Left ventricle myocardium inferior (tissue), 1 donor: Measurements from ENCODE around the gene RPRD1A. TPM values are rescaled to one million over a fixed set of nuclear protein-coding genes. Genes with fewer than 3 reads are reported as not detected.
"Not testable (repeated sequence)": the region's sequence is repeated elsewhere in the genome, so short reads cannot be mapped to it uniquely, and the experiment has no call there.

ENCODE experiments used
- DNase-seq: peaks from one replicate; pipeline ENCODE4 v3.0.0-alpha.2; 2020
- H3K27ac ChIP-seq: fragments of 200-600 bp; replicated peaks from 2 replicates; pipeline ENCODE4 v1.8.0; 2021
- H3K27me3 ChIP-seq: fragments of 200-600 bp; 2 replicates; pipeline ENCODE4 v1.8.0; 2021; ENCODE audit warnings: low read depth
- H3K36me3 ChIP-seq: fragments of 200-600 bp; 2 replicates; pipeline ENCODE4 v1.8.0; 2021
- H3K4me1 ChIP-seq: fragments of 200-600 bp; 2 replicates; pipeline ENCODE4 v1.8.0; 2021
- H3K4me3 ChIP-seq: fragments of 200-600 bp; 2 replicates; pipeline ENCODE4 v1.8.0; 2021; ENCODE audit warnings: mild to moderate bottlenecking, moderate library complexity
- H3K9me3 ChIP-seq: fragments of 200-600 bp; replicated peaks from 2 replicates; pipeline ENCODE4 v1.8.0; 2021
- intact Hi-C: fragments of 100-400 bp; cut with micrococcal nuclease; formaldehyde crosslinking; loops from one replicate; pipeline ENCODE4 v1.11.0; 2022
- long read RNA-seq: library from polyadenylated mRNA; unstranded; transcript quantifications from one replicate; pipeline ENCODE4 v2.0.0, GENCODE V29; 2021
- total RNA-seq: library from RNA; stranded (reverse); fragmentation: NEBNext Ultra II Directional; extraction: Animal tissue kit (Norgen Biotek cat#: 25700); gene quantifications from one replicate; pipeline ENCODE4 v1.2.1, GENCODE V29; 2021
- TF ChIP-seq, protein P1 (sequence below): fragments of 200-600 bp; IDR thresholded peaks from 2 replicates; pipeline ENCODE4 v1.8.0; 2021; ENCODE audit warnings: antibody characterized with exemption, mild to moderate bottlenecking, borderline replicate concordance
- donor health status: DM: no; HTN: yes; CAD: no; lungs with severe emphysema.

Gene RPRD1A, protein sequence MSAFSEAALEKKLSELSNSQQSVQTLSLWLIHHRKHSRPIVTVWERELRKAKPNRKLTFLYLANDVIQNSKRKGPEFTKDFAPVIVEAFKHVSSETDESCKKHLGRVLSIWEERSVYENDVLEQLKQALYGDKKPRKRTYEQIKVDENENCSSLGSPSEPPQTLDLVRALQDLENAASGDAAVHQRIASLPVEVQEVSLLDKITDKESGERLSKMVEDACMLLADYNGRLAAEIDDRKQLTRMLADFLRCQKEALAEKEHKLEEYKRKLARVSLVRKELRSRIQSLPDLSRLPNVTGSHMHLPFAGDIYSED
- 53.4 TPM for total RNA-seq
- long read RNA-seq, full-length matches to known transcripts = 109 of 120 reads
- long read RNA-seq, partial matches to known transcripts = 6 of 120 reads
- long read RNA-seq, other reads (novel, unspliced or antisense) = 5 of 120 reads

DNA sequence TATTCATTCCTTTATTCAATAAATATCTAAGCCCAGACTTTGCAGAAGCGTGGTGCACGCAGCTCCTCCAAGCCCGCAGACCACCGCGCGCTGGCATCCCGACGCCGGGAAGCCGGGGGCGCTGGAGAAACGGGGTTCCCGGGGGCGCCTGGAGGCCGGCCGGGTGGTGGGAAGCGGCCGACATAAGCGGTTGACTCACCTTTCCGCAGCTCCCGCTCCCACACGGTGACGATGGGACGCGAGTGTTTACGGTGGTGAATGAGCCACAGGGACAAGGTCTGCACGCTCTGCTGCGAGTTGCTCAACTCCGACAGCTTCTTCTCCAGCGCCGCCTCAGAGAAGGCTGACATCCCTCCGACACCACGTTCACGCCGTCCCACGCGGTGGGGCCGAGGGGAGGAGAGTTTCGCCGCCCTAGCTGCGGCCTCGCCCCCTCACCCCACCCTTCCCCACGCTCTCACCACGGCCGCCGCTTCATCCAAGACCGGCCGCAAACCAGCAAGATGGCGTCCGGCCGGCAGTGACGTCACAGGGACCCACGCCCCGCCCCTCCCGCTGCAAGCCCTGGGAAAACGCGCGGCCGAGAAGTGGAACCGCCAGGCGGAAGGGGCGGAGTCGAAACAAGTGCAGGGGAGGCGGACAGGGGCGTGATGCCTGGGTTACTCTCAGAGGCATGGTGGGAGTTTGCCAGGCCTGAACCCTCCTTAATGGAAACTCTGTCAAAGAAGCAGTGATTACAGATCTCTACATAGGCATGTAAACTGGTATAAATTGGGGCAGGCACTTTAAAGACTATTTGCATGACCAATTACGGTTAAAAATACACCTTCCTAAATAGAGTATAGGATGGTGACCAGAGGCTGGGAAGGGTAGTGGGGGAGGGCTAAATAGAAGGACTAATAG is at the start of gene RPRD1A:
TSS of gene RPRD1A (minus strand) at position 505 of the 903 bp plus-strand sequence. CDS start at position 350, 155 bp downstream.
- peak; percentile 99 for DNase-seq
- intact Hi-C loops = no loop called here
- H3K9me3 ChIP-seq = no peaks in the 10 kb centered on the region
- peaks cover 32% of the 10 kb centered on the region for H3K4me1 ChIP-seq
- peak within 1 kb of the TSS; percentile 88 for H3K27ac ChIP-seq
- no peaks in the 10 kb centered on the region for H3K36me3 ChIP-seq
- TF ChIP-seq, protein P1, sequence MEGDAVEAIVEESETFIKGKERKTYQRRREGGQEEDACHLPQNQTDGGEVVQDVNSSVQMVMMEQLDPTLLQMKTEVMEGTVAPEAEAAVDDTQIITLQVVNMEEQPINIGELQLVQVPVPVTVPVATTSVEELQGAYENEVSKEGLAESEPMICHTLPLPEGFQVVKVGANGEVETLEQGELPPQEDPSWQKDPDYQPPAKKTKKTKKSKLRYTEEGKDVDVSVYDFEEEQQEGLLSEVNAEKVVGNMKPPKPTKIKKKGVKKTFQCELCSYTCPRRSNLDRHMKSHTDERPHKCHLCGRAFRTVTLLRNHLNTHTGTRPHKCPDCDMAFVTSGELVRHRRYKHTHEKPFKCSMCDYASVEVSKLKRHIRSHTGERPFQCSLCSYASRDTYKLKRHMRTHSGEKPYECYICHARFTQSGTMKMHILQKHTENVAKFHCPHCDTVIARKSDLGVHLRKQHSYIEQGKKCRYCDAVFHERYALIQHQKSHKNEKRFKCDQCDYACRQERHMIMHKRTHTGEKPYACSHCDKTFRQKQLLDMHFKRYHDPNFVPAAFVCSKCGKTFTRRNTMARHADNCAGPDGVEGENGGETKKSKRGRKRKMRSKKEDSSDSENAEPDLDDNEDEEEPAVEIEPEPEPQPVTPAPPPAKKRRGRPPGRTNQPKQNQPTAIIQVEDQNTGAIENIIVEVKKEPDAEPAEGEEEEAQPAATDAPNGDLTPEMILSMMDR = no peak
- peak within 1 kb of the TSS; percentile 90 for H3K4me3 ChIP-seq
- peaks cover 2% of the 10 kb centered on the region for H3K27me3 ChIP-seq

DNA sequence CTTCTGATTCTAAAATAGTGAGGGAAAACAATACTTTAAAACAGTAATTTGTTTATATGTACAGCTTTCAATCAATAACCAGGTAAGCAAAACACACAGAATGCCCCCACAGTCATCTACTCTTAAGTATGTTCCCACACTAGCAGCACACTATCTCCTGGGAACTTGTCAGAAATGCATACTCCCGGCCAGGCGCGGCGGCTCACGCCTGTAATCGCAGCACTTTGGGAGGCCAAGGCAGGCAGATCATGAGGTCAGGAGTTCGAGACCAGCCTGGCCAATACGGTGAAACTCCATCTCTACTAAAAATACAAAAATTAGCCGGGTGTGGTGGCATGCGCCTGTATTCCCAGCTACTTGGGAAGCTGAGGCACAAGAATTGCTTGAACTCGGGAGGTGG is 49.4 kb upstream of the RPRD1A start:
- H3K27me3 ChIP-seq, H3K27ac ChIP-seq, H3K9me3 ChIP-seq, DNase-seq, H3K4me1 ChIP-seq, intact Hi-C loops, H3K4me3 ChIP-seq: not testable (repeated sequence)
- peaks cover 66% of the 10 kb centered on the region for H3K36me3 ChIP-seq

DNA sequence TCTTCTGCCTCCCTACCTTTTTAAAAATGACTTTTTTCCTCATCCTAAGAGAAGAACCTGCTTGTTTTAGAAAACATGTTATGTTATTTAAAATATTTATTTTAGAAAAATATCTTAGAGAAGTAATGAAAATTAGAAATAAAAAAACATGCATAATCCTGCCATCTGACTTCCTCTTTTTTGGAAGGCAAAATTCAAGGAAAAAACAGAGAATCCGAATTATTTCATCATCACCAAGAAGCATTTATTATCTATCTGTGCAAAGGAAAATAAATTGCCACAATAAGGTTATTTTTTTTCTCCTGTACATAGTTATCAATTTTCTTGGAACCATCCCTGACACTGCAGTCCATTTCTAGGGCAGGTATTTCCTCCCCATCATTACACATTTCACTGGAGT is 47.4 kb upstream of the RPRD1A start:
- intact Hi-C loops = no loop called here
- H3K4me1 ChIP-seq = no peaks in the 10 kb centered on the region

DNA sequence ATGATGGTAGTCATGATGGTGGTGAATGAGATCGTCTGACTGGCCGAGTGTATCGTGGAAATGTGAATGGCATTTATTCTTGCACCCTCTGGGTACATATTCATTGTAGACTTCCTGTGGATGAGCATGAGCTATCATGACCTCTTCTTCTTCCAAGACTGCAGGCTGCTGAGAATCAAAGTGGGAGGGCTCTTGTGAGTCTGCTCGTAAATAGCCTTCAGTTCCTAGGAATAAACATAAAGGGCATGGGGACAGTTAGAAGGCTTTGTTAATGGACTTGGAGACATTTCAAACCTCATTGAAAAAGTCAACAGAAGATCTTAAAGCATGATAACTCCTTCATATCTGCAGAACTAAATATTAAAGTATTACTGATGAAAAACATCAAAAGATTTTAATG is 46.9 kb upstream of the RPRD1A start:
- TF ChIP-seq, protein P1 = no peak
- intact Hi-C loops = no loop called here
- Histone ChIP-seq H3K4me1 (no peaks in the 10 kb centered on the region), H3K4me3 (no peak overlapping the region), H3K27me3 (no peaks in the 10 kb centered on the region), H3K27ac (no peak overlapping the region), H3K36me3 (peaks cover 56% of the 10 kb centered on the region), H3K9me3 (no peaks in the 10 kb centered on the region)
- no peak for DNase-seq

More for the DNA sequence above, 47.4 kb upstream of the RPRD1A start:
- Histone ChIP-seq H3K4me3 (no peak overlapping the region), H3K36me3 (peaks cover 59% of the 10 kb centered on the region), H3K9me3 (no peaks in the 10 kb centered on the region), H3K27ac (no peak overlapping the region), H3K27me3 (no peaks in the 10 kb centered on the region)
- TF ChIP-seq, protein P1 = no peak
- no peak for DNase-seq

DNA sequence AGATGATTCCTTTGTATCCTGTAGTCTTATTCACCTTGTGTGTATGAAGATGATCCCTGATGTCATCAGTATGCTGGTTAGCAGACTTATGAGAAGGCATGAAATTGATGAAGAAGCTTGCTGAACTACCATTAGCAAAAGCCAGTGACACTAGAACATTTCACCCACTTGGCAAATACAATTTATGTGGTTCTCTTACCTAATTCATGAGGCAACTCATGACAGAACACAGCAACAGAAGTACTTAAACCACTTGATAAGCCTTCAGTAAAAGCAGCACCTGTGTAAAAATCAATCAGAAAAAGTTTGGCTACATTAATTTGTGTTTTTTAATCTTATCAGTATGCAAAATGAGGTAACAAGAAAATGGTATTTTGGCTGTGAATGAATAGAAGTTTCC is 44.9 kb upstream of the RPRD1A start:
- DNase-seq = no peak
- Histone ChIP-seq H3K4me1 (no peaks in the 10 kb centered on the region), H3K36me3 (peaks cover 56% of the 10 kb centered on the region), H3K4me3 (no peak overlapping the region), H3K9me3 (no peaks in the 10 kb centered on the region), H3K27ac (no peak overlapping the region), H3K27me3 (no peaks in the 10 kb centered on the region)
- TF ChIP-seq, protein P1 = no peak
- intact Hi-C loops = no loop called here
